GM10266 (cell line): ENCODE data around the gene HABP2.

ENCODE experiments used
- DNase-seq: peaks from one replicate; pipeline ENCODE4 v3.0.0; 2012; ENCODE audit errors: extremely low spot score
- TF ChIP-seq, protein P1 (sequence below): IDR thresholded peaks from 2 replicates; pipeline ENCODE4 v1.5.1; 2012; ENCODE audit warnings: mild to moderate bottlenecking, low read depth; ENCODE audit not compliant: control insufficient read depth, insufficient read depth; ENCODE audit errors: missing control alignments

The HABP2 gene

DNA sequence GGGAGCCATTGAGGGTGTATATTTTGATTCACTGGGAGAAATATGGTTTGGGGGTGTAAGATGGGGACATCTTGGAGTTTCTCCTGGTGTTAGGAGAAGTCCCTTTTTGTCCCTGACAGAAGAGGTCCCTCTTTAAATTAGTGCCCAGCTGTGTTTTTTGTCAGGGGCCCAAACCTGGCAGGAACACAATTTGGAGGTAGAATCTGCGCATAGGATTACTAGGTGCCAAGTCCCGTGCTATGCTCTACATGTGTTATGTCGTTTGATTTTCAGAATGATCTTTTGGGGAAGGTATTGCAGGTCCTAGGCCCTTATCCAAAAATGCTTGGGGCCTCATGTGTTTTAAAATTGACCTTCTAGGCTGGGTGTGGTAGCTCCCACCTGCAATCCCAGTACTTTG, 36.8 kb upstream of the HABP2 start:
- DNase-seq, result no peak
- TF ChIP-seq, protein P1, sequence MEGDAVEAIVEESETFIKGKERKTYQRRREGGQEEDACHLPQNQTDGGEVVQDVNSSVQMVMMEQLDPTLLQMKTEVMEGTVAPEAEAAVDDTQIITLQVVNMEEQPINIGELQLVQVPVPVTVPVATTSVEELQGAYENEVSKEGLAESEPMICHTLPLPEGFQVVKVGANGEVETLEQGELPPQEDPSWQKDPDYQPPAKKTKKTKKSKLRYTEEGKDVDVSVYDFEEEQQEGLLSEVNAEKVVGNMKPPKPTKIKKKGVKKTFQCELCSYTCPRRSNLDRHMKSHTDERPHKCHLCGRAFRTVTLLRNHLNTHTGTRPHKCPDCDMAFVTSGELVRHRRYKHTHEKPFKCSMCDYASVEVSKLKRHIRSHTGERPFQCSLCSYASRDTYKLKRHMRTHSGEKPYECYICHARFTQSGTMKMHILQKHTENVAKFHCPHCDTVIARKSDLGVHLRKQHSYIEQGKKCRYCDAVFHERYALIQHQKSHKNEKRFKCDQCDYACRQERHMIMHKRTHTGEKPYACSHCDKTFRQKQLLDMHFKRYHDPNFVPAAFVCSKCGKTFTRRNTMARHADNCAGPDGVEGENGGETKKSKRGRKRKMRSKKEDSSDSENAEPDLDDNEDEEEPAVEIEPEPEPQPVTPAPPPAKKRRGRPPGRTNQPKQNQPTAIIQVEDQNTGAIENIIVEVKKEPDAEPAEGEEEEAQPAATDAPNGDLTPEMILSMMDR, result no peak

DNA sequence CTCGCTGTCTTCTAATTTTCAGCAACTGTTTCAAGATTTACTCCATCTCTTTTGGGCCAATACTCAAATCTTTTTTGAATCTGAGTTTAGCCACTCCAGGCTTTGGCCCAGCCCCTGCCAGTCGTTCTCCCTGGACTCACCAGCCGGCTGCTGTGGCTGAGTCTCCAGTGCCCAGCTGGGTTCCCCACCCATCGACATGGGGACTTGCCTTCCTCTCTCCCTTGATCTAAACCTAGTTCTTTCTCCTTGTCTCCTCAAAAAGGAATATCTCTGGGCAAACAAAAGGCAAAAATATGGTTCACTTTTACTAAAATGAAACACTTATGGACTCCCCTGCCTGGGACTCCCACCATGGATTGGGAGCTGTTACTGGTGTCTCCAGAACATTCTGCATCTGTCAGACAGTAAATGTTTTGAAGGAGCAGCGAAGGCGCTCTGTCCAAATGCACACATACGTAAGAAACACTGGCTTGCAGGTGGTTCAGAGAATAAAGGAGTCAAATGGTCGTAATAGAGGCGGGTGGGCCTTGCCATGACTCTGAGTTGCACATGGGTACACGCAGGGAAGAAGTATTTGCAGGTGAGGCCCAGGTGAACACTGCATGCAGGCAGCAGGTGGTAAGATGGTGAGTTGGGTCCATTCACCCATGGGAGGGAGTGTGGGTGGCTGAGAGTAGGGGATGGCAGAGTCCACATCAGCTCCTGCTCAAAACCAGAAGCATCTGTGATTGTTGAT, 35.5 kb upstream of the HABP2 start:
- TF ChIP-seq, protein P1, result no peak
- DNase-seq, result no peak

DNA sequence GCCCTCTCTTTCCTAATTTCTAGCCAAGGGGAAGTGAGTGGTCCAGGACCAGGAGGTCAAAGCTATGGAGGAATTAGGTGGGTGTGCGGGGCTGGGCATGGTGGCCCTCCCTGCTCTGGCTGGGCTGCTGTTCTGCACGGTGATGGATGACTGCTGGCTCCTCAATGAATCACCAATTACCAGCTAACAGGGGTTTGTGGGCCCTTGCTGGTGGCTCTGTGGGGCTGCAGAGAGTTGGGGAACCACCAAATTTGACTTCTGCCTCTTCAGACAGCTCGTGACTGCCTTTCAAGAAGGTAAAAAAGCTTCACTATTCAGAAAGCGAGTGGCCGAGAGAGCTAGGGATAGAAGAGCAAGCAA, 35.0 kb upstream of the HABP2 start:
- TF ChIP-seq, protein P1, result no peak
- no peak for DNase-seq

DNA sequence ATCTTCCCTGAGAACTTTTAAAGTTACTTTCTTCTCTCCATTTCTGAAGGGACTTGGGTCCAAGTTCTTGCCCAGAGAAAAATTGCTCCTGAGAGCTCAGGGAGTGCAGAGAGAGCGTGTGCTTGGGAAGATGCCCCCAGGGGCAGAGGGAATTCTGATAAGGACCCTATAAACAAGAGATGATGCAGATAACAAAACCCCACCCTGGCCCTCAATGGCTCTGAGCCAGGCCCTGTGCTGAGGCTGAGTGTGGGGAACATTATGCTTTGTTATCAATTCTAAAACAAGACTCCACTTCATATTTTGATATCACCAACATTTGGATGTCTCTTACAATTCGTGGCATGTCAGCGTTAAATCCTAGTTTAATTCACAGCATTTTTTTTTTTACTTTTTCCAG, 34.4 kb upstream of the HABP2 start:
- TF ChIP-seq, protein P1, result no peak
- no peak for DNase-seq

DNA sequence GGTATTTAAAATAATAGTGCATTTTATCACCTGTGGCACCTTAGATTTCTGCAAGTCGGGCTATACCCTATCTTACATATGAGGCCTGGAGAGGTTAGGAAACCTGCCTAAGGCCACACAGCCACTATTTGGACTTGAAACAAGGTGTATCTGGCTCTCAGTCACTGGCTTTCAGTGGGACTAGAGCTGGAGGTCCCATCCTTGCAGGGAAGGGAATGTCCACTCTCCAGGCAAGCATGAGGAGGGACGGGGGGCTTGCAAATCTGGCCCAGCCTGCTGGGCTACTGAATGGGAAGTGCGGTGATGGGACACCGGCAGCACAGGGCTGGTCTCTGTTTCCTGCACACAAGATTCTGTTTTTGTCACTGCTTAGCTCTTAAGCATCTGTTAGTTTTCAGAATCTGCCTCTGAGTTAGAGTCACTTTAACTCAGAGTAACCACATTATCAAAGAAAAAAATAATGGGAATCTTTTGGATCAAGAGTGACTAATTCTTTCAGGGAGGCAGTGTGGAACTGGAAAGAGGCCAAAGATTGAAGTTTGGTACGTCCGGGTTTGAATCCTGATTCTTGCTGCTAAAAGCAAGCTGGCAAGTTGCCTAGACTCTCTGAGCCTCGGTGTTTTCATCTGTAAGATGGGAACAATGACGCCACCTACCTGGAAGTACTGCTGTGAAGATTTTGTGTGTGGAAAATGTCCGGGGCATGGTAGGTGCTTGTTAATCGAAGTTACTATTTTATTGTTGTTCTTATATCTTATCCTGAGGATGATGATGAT, 33.8 kb upstream of the HABP2 start:
- TF ChIP-seq, protein P1, result no peak
- no peak for DNase-seq

DNA sequence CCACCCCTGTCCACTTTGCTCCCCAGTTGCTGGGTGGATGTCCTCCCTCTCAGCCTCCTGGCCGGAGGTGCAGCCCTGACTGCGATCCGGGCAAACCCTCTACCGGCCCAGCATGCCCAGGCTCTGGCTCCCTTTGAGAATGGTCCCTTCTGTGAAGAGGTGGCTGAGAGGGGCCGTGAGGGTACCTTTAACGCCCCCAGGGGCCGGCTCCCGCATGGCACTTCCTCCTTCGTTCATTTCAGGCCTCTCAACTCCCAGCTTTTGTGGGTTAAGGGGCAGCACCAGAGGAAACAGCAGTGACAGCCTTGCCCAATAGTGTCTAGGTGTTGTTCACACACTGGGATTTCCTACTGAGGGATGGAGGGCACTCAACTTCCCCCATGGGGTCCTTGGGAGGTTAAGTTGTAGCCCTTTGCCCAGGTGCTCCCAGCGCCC, 33.2 kb upstream of the HABP2 start:
- TF ChIP-seq, protein P1, result no peak
- DNase-seq, result no peak

DNA sequence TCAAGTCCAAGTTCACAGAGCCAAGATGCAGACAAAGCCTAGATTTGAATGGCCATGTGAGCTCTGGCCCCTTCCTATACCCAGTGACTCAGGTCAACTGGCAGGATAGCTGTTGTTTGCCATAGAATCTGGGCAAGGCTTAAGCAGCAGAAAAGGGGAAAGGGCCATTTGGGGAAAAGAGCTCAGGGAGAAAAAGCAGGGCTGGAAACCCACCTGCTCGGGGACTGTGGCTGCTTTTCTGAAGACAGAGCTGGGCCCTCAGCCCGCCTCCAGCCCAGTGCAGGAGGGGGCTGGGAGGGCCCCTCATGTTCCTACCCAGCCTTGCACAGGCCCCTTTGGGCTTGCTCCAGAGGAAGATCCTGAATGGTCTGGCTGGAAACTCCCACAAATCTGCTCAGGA, 32.6 kb upstream of the HABP2 start:
- TF ChIP-seq, protein P1, result no peak
- DNase-seq, result no peak
